ENCODE measurements around the gene DEFB110.

DEFB110 gene

DNA sequence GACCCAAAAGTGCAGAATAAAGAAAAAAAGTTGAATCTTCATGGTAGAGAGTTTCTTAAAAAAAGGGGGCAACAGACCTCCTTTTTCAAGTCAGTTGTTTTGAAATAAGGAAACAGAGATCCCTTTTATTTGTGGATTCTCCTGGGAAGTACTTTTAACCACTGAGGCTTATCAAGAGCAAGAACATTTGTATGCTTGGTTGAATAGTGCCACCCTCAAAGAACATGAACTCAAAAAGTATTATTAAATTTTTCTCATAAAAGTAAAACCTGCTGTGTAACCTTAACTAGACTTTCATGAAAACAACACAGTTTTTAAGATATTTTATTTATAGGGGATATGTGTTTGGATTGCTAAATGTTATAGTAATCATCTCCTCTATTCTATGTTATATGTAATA lies at the start of gene DEFB110:
TSS of gene DEFB110 (minus strand) at position 101 of the 400 bp plus-strand sequence. CDS start at position 42, 59 bp downstream.
- no peak for DNase-seq (ENCODE audit: low spot score)

DNA sequence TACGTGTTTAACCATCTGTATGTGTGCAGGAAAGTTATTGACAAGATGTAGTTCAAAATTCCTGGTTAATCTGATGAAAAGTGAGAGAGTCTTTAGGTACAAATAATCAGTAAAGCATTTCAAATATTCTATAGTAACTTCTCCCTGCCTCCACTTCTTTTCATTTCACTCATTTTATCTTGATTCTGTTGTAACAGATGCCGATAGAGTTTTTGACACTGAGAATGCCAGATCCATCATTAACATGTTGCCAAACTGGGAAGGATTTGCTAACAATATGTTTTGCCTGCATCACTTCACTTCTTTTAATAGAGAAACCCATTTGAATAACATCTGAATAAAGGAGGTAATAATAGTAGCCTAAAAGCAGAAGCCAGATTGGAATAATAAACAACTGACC lies 48.3 kb upstream of the DEFB110 start:
- DNase-seq (ENCODE audit: low spot score): no peak

DNA sequence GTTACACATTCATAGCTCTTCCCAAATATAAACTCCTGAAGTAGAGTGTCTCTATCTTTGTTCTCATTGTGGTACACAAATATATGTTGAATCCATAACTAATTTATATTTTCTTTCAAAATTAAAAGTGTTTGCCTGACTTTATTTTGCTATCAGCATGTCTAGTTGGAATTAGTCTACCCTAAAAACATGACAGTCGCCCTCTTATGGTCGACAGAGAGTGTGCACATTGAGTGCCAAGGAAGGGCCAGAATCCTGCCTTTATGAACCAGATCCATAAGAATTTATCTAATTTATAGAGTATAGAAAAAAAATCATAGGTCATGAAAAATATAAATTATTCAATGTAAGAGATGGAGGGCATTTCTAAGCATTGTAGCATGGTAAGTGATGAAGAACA lies 40.3 kb upstream of the DEFB110 start:
- DNase-seq (ENCODE audit: low spot score): no peak

DNA sequence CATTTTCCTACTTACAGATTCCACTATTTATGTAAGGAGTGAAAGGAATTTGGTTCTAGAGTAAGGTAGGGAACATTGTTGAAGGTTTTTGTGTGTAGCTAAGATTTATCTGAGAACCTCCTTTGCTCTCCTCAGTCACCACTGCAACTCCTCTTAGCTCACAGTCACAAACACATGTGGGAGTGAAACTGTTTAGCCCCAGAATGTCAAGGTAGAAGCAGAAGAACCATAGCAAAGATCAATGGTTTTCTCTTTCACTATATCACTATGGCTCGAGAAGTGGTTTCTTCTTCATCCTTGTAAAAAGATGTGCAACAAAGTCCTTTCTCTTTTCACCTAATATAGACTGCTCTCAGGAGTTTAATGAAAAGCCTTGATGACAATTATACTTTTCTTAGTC lies 34.4 kb upstream of the DEFB110 start:
- no peak for DNase-seq (ENCODE audit: low spot score)

DNA sequence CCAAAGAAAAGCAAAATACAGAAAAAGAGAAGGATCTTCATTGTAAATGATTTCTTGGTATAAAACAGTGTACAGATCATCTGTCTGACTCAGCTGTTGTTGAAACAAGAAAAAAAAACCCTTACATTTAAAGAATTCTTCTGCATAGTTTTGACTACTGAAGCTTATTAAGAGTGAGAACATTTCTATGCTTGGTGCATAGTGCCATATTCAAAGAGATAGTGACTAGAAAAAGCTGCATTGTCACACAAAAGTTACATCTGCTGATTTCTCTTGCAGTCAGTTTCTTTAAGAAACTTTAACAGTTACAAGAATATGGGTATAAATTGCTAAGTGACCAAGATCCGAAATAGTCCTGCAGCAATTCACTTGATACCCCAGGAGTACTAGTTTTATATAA lies 28.0 kb upstream of the DEFB110 start, which contains the start of gene DEFB112:
TSS of gene DEFB112 (minus strand) at position 101 of the 400 bp plus-strand sequence. CDS start at position 41, 60 bp downstream.
- no peak for DNase-seq (ENCODE audit: low spot score)

DNA sequence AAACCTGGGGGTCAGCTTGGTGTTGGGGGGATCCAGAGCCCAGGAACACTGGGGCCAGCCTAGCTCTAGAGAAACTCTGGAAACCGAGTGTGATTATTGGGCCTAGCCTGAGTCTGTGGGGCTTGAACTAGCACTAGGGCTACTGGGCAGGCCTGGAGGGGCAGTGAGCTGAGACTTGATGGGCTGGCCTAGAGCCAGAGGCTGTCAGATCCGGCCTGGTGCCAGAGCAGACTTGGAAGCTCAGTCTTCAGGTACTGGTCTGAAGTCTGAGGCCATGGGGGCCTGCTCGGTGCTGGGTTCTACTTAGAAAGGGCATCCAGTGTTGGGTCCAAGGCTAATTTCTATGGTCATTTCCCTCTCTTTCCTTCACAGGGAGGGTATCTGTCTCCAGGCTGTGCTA lies 25.2 kb upstream of the DEFB110 start:
- no peak for DNase-seq (ENCODE audit: low spot score)

DNA sequence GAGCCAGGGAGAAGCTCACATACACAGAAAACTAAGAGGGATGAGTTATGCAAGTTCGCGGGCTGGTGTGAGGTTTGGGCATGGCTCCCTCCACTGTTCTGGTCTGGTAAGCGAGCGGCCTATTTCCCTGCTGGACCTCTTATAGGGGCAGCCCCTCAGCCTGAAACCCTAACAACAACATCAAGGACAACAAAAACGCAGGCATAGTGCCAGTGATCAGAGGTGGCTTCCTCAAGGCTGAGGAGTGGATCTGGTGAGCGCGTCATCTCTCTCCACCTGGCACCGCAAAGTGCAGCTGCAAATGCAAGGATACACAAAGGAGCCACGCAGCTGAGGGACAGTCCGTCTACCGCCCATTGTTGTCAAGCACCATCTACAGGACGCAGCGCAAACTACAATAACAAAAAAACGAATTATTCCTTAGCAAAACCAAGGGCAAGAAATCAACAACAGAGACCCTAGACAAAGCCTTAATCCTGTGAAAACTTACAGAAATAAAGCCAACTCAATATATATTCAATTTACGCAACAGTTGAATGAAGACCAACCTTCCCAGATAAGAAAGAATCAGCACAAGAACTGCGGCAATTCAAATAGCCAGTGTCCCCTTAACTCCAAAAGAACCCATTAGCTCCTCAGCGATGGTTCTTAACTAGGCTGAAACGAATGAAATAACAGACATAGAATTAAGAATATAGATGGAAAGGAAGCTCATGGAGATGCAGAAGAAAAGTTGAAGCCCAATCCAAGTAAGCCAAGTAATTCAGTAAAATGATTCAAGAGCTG lies 9.2 kb upstream of the DEFB110 start:
- no peak for DNase-seq (ENCODE audit: low spot score)

DNA sequence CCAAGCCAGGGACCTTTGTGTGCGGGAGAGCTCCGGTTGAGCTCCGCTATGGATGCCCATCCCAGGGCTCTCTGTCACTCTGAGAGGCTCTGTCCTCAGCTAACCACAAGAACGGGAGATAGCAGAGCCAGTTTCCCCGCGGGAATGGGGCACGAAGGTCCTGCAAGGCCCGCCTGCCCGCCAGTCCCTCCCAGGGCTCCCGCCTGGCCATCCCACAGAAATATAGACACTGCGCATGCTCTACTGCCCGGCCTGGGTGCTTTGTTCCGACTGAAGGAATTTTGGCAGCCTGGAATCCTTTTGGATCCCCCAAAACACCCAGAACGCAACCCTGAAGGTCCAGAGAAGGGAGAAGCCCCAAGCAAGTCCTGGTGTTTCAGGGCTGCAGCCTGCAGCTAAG lies 8.6 kb upstream of the DEFB110 start:
- no peak for DNase-seq (ENCODE audit: low spot score)

DNA sequence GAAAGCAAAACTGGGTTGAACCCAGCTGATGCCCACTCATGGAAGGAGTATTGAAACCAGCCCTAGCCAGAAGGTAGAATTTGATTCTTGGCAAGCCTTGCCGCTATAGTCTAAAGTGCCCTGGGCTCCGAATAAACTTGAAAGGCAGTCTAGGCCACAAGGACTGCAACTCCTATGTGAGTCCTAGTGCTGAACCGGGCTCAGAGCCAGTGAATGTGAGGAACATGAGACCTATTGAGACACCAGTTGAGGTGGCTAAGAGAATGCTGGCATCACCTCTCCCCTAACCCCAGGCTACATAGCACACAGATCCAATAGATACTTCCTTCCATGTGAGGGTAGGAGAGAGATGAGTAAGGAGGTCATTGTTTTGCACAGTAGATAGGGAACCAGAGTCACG lies 3.5 kb upstream of the DEFB110 start:
- no peak for DNase-seq (ENCODE audit: low spot score)

DNA sequence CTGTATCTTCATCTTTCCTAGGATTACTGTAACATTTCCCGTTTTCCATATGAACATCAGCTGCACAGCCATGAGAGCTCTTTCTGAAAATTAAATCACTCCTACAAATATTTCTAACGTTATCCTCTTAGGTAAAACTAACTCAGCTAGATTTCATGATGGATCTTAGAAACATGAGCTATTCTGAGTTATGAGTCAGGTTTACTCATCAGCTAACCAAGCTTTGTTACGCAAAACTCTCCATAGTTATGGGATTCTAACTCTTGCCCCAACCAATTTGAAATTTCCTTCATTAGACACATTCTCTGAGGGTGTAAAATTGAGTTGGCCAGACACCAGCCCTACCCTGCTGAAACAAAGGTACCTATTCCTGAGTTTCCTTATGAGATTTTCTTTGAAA lies 14.0 kb downstream of the DEFB110 start:
- DNase-seq (ENCODE audit: low spot score): no peak

DNA sequence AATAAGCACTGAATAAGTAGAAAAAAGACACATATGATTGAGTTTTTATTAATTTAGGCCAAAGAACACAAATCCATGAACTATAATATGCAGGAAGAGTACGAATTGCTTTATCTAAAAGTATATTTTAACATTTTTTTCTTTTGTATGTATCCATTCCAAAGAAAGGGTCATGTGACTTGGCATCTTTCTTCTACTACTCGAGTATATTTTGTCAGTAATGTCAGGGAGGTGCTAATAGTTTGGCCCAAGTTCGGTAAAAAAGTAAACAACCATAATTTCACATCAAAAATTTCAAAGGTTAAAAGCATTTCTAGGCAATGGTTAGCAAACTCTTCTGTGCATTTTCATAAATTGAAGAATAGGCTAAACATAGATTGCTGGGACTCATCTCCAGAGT lies 18.7 kb downstream of the DEFB110 start:
- DNase-seq (ENCODE audit: low spot score): no peak

DNA sequence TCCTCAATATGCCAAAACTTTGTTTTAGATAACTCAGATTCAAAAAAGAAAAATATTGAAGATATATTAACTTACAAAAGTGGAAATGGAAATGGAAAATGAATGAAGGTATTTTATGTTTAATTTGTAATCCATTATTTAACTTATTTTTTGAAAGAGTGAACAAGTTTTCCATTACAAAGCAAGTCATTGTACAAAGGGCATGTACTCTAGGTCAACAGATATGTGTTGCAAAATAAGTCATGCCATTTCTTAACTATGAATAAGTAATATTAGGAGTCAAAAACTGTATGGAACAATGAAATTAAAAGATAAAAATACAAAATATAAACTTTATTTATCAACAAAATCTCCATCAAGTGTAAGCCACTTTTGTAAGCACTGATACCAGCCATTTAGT lies 26.5 kb downstream of the DEFB110 start:
- no peak for DNase-seq (ENCODE audit: low spot score)

DNA sequence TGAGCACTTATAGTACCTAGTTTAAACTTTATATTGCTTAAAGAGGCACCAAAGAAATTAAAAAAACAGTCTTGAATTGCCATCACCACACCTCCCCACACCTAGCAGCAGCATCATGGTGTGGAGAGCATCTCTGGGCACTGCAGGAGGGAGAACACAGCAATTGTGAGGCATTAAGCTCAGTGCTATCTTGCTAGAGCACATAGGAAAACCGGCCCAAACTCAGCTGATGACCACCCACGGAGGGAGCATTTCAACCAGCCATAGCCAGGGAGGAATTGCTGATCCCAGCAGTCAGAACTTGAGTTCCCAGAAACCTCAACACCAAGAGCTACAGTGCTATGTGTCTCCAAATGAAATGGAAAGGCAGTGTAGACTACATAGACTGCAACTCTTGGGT lies 32.9 kb downstream of the DEFB110 start:
- DNase-seq (ENCODE audit: low spot score): no peak

DNA sequence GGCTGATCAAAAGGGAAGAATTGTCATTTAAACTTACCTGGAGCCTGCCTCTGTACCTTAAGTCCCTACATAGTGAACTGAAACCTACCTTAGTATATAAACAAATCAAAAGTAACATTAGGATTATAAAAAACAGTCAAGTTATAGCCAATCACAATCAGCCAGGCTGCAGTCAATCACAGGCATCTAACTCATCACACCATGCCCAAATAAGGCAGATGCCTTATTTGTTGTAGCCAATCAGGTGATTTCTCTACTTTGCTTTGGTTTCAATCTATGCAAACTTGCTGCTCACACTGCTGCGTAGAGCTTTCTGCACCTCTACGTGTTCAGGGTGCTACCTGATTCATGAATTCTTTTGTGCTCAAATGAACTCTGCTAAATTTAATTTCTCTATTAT lies 34.0 kb downstream of the DEFB110 start:
- no peak for DNase-seq (ENCODE audit: low spot score)

DNA sequence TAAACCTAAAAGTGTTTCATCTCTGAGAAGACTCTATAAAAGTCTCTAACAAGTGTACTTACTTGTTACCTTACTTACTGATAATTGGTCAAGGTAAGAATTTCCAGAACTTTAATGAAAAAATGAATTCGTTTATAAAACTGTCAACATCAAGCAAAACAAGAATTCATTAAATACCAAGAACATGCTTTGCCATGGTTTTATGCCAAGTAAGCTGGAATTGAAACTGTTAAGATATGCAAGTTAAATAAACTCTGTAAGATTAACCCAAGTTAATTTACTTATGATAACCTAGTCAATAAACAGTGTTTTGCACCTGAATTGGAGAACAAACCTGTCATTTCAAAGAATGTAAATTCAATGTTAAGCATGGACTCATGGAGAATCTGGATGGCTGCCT lies 35.2 kb downstream of the DEFB110 start:
- DNase-seq (ENCODE audit: low spot score): no peak

DNA sequence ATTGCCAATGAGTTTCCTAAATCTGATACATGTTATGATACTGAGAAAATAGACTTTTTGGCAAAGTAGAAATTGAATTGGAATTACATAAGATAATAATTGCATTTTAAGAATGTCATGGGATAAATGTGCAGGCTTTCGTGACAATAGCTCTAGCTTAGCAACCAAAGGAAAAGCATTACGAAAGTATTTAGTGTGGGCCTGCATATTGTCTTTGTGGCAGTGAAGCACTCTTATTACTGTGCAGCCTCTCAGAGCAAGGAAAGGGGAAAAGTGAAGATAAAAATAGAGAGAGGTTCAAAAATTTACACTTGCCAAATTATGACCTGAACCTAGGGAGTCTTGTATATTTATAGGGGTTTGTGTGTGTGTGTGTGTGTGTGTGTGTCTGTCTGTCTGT lies 39.7 kb downstream of the DEFB110 start:
- no peak for DNase-seq (ENCODE audit: low spot score)

DNA sequence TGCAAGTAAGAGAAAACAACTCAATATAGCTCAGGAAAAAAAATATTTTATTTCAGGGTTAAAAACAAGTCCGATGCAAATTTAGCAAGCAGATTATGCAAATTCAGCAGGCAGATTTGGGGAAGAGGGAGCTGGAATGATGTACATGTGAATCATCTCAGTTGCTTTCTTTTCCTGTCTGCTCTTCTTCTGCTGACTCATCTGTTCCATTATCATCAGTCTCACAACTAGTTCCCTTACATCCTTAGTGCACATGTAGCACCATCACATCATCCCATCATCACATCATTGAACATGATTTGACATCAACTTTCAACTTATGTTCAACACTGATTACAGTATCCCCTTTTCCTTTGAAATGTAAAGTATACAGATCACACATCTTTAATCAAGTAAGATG lies 40.9 kb downstream of the DEFB110 start:
- DNase-seq (ENCODE audit: low spot score): no peak

DNA sequence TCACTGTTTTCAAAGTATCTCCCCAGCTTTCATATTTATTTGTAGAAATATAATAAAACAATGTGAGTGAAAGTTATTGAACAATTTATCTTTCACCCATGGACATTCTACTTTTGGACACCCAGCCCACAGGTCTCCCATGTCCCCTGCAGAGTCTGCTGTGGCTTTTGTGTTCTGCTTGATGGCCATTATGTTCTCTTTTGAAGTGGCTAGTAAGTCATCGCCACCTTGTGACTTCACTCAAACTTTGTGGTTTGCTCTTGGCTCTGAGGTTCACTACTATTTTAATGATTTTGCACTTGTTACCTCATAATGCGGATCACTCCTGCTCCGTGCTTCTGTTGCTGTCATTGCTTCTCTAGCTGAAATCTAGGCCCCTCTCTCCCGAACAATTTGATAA lies 42.2 kb downstream of the DEFB110 start:
- DNase-seq (ENCODE audit: low spot score): no peak

DNA sequence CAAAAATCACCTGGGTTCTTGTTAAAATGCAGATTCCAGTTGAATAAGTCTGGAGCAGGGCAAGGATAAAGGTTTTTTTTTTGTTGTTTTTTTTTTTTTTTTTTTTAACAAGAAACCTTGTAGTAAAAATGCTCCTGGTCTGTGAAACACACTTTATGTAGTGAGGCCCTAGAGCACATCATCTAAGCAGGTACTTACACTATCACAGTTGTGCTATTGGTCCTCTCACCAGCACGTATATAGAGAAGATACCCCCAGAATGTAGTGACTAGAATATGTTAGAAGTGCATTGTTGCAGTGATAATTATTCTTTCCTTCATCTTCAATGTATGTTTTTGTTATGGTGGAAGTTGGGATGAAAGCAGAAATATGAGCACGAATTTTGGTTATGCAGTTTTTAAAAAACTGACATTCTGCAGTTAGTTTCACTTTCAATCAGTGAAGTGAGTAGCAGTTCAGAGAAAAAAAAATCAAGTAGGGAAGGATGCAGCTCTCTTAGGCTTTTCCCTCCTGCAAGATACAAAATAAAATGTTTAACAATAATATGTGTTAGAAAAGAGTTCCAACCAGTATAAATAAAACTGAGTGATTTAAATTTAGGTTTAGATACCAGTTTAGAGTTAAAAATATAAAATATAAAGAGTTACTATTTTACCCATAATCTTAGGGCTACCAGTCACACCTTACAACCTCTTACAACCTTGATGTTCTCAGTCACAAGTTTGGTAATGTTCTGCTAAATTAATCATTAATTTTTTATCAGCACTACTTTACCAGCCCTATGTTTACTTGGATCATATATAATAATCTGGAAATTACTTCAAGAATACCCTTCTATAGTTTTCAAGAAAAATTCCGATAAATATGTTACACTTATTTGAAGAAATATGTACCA lies 43.2 kb downstream of the DEFB110 start:
- no peak for DNase-seq (ENCODE audit: low spot score)

DNA sequence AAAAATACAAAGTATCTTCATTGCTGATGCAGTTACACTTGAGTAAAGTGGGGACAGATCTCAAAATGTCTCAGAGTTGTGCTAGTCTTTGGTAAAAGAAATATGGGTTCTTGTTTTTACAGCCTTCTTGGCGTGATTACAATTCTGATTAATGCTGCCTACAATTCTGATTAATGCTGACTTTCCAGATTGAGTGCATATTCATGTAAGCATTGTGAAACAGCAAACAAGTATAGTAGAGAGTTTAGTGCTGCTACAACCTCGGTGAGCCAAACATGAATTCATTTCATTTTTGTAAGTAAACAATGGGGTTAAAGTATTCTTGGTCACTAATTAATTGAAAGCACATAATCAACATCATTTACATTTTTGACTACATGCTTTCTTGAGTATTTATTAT lies 52.2 kb downstream of the DEFB110 start, which contains the start of gene DEFB113:
TSS of gene DEFB113 (minus strand) at position 21 of the 400 bp plus-strand sequence. CDS start at position 21, 0 bp downstream.
- DNase-seq (ENCODE audit: low spot score): no peak

Data from CD4-positive, alpha-beta T cell treated with Interleukin-2 at 100 ng/mL for 4 hours (primary cell).